H9 (cell line): ENCODE results near the gene CREB1. TPM values are rescaled to one million over a fixed set of nuclear protein-coding genes. Genes with fewer than 3 reads are reported as not detected.

ENCODE experiments used
- DNase-seq: peaks from one replicate; pipeline ENCODE4 v3.0.0-alpha.2; 2017
- H2AFZ ChIP-seq: one replicate; pipeline ENCODE4 v1.6.1; 2013; ENCODE audit warnings: mild to moderate bottlenecking, low read length, control low read depth, moderate library complexity
- H2AK5ac ChIP-seq: 2 replicates; pipeline ENCODE4 v1.6.1; 2013; ENCODE audit warnings: low read length, control low read depth, mixed read lengths; ENCODE audit not compliant: insufficient read length
- H2BK120ac ChIP-seq: one replicate; pipeline ENCODE4 v1.6.1; 2013; ENCODE audit warnings: low read depth, mild to moderate bottlenecking, low read length, control low read depth, inconsistent platforms; ENCODE audit not compliant: poor library complexity, severe bottlenecking
- H2BK12ac ChIP-seq: 2 replicates; pipeline ENCODE4 v1.6.1; 2013; ENCODE audit warnings: low read length, control low read depth, mixed read lengths, low read depth; ENCODE audit not compliant: insufficient read length
- H2BK15ac ChIP-seq: 2 replicates; pipeline ENCODE4 v1.6.1; 2013; ENCODE audit warnings: low read depth, low read length, control low read depth
- H2BK20ac ChIP-seq: one replicate; pipeline ENCODE4 v1.6.1; 2013; ENCODE audit warnings: low read depth, mild to moderate bottlenecking, low read length, control low read depth, inconsistent platforms; ENCODE audit not compliant: poor library complexity, severe bottlenecking
- H2BK5ac ChIP-seq: 2 replicates; pipeline ENCODE4 v1.6.1; 2013; ENCODE audit warnings: low read length, control low read depth, mixed read lengths; ENCODE audit not compliant: insufficient read length
- H3K14ac ChIP-seq: 2 replicates; pipeline ENCODE4 v1.6.1; 2013; ENCODE audit warnings: low read length, control low read depth; ENCODE audit not compliant: insufficient read depth
- H3K18ac ChIP-seq: 2 replicates; pipeline ENCODE4 v1.6.1; 2013; ENCODE audit warnings: low read depth, mild to moderate bottlenecking, mixed read lengths, low read length, control low read depth; ENCODE audit not compliant: insufficient read length
- H3K23ac ChIP-seq: 2 replicates; pipeline ENCODE4 v1.6.1; 2013; ENCODE audit warnings: low read length, control low read depth, mixed read lengths, low read depth; ENCODE audit not compliant: insufficient read length
- H3K23me2 ChIP-seq: 2 replicates; pipeline ENCODE4 v1.6.1; 2013; ENCODE audit warnings: low read depth, mild to moderate bottlenecking, mixed read lengths, low read length, control low read depth; ENCODE audit not compliant: insufficient read length, poor library complexity, severe bottlenecking
- H3K27ac ChIP-seq: 2 replicates; pipeline ENCODE4 v1.5.1; 2013; ENCODE audit warnings: low read length, control low read depth, mixed read lengths, low read depth; ENCODE audit not compliant: insufficient read length
- H3K27me3 ChIP-seq: 2 replicates; pipeline ENCODE4 v1.6.1; 2013; ENCODE audit warnings: low read length, control low read depth, inconsistent platforms; ENCODE audit not compliant: insufficient read depth
- H3K4ac ChIP-seq: 2 replicates; pipeline ENCODE4 v1.6.1; 2013; ENCODE audit warnings: low read depth, mild to moderate bottlenecking, control low read depth, inconsistent platforms, low read length, moderate library complexity
- H3K4me1 ChIP-seq: 2 replicates; pipeline ENCODE4 v1.6.1; 2013; ENCODE audit warnings: low read length, control low read depth, inconsistent platforms; ENCODE audit not compliant: insufficient read depth
- H3K4me2 ChIP-seq: 2 replicates; pipeline ENCODE4 v1.6.1; 2013; ENCODE audit warnings: low read length, control low read depth, mixed read lengths; ENCODE audit not compliant: insufficient read length, insufficient read depth
- H3K56ac ChIP-seq: 2 replicates; pipeline ENCODE4 v1.6.1; 2013; ENCODE audit warnings: low read depth, mild to moderate bottlenecking, mixed read lengths, low read length, control low read depth; ENCODE audit not compliant: insufficient read length
- H3K79me1 ChIP-seq: 2 replicates; pipeline ENCODE4 v1.6.1; 2013; ENCODE audit warnings: low read depth, mild to moderate bottlenecking, moderate library complexity, low read length, control low read depth, inconsistent platforms; ENCODE audit not compliant: insufficient read depth, poor library complexity, severe bottlenecking
- H3K79me2 ChIP-seq: 2 replicates; pipeline ENCODE4 v1.6.1; 2013; ENCODE audit warnings: low read length, control low read depth, inconsistent platforms; ENCODE audit not compliant: insufficient read depth
- H3K9ac ChIP-seq: 2 replicates; pipeline ENCODE4 v1.6.1; 2013; ENCODE audit warnings: low read length, control low read depth, mixed read lengths; ENCODE audit not compliant: insufficient read length; ENCODE audit errors: extremely low read depth
- H3K9me3 ChIP-seq: one replicate; pipeline ENCODE4 v1.6.1; 2013; ENCODE audit warnings: low read depth, low read length, inconsistent platforms; ENCODE audit not compliant: control insufficient read depth
- H3T11ph ChIP-seq: one replicate; pipeline ENCODE4 v1.6.1; 2013; ENCODE audit warnings: mild to moderate bottlenecking, low read length, control low read depth, inconsistent platforms
- H4K20me1 ChIP-seq: one replicate; pipeline ENCODE4 v1.6.1; 2013; ENCODE audit not compliant: control insufficient read depth, insufficient read length, insufficient read depth
- H4K5ac ChIP-seq: 2 replicates; pipeline ENCODE4 v1.6.1; 2013; ENCODE audit warnings: low read depth, mild to moderate bottlenecking, mixed read lengths, low read length, control low read depth; ENCODE audit not compliant: insufficient read length
- H4K8ac ChIP-seq: replicated peaks from 2 replicates; pipeline ENCODE4 v1.6.1; 2013; ENCODE audit warnings: low read length, control low read depth, mixed read lengths, low read depth; ENCODE audit not compliant: insufficient read length
- H4K91ac ChIP-seq: 2 replicates; pipeline ENCODE4 v1.6.1; 2013; ENCODE audit warnings: low read depth, mild to moderate bottlenecking, moderate library complexity, mixed read lengths, low read length, control low read depth; ENCODE audit not compliant: insufficient read length
- H3K27ac Mint-ChIP-seq, 3 experiments: 2 replicates in 2 of 3; 3 replicates in 1 of 3; pipeline ENCODE4 v1.8.0; 2020 to 2021; ENCODE audit warnings: mixed read lengths in 3 of 3, mild to moderate bottlenecking in 1 of 3, moderate library complexity in 1 of 3
- H3K27me3 Mint-ChIP-seq: 2 replicates; pipeline ENCODE4 v1.8.0; 2021; ENCODE audit warnings: low read depth, mild to moderate bottlenecking, moderate library complexity, mixed read lengths
- H3K36me3 Mint-ChIP-seq, 3 experiments: 2 replicates in 2 of 3; 3 replicates in 1 of 3; pipeline ENCODE4 v1.8.0; 2020 to 2021; ENCODE audit warnings: low read depth in 3 of 3, mixed read lengths in 3 of 3; ENCODE audit not compliant: insufficient read depth in 1 of 3
- H3K4me1 Mint-ChIP-seq, 2 experiments: 2 replicates each; pipeline ENCODE4 v1.8.0; 2020; ENCODE audit warnings: mixed read lengths in 2 of 2
- H3K4me3 Mint-ChIP-seq, 2 experiments: 2 replicates in 1 of 2; 3 replicates in 1 of 2; pipeline ENCODE4 v1.8.0; 2020 to 2021; ENCODE audit warnings: mild to moderate bottlenecking in 2 of 2, mixed read lengths in 2 of 2, moderate library complexity in 1 of 2
- H3K9me3 Mint-ChIP-seq, 2 experiments: 2 replicates in 1 of 2; 3 replicates in 1 of 2; pipeline ENCODE4 v1.8.0; 2020; ENCODE audit warnings: mild to moderate bottlenecking in 2 of 2, mixed read lengths in 2 of 2, moderate library complexity in 1 of 2
- CTCF ChIP-seq: fragments of 200-600 bp; sonication (generic); conservative IDR thresholded peaks from 3 replicates; pipeline ENCODE4 v1.8.0; 2021; ENCODE audit warnings: antibody characterized with exemption, mild to moderate bottlenecking
- total RNA-seq: library from RNA; stranded (reverse); gene quantifications from 2 replicates; pipeline ENCODE4 v1.2.1, GENCODE V29; 2021

Gene CREB1
- total RNA-seq, 1 experiment from 2014 or later: 103 TPM

DNA sequence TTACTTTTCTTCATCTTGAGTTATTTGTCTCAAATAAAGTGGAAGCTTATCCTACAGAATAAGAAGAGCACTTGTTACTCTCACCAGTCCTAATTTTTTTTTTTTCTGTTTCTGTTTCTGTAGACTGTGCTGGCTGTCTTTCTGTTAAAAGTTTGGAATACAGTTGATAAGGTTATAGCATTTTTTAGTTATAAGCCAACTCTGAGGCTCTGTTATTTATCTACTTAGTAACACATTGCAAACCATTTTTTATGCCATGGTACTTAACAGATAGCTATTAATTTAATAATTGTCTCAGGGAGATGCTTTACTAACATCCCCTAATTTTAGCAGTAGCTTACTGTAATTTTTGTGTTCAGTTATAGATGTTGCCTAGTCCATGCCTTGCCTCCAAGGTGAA lies 37.9 kb downstream of the CREB1 start:
- H3K36me3 Mint-ChIP-seq: peaks cover 27 to 77% (median 71%) of the 10 kb centered on the region in 3 experiments; a peak in 6 of 7 replicates

More for the DNA sequence above, 37.9 kb downstream of the CREB1 start:
- no peaks in the 10 kb centered on the region for H3K4me1 ChIP-seq
- TF ChIP-seq CTCF: no peak
- H4K20me1 ChIP-seq: no peaks in the 10 kb centered on the region
- no peak for DNase-seq
- H2BK20ac ChIP-seq: no peak overlapping the region
- no peak overlapping the region for H2BK5ac ChIP-seq
- no peaks in the 10 kb centered on the region for H3K79me2 ChIP-seq
- no peak overlapping the region for H3K18ac ChIP-seq
- H2AK5ac ChIP-seq: no peak overlapping the region
- no peak overlapping the region for H4K5ac ChIP-seq
- H4K8ac ChIP-seq: no peak overlapping the region
- no peak overlapping the region for H3K56ac ChIP-seq
- no peak overlapping the region for H3K27ac Mint-ChIP-seq
- H3K9ac ChIP-seq: no peak overlapping the region
- no peak overlapping the region for H4K91ac ChIP-seq
- no peaks in the 10 kb centered on the region for H3K9me3 Mint-ChIP-seq
- no peaks in the 10 kb centered on the region for H3K9me3 ChIP-seq
- H3K23me2 ChIP-seq: no peaks in the 10 kb centered on the region
- H2BK120ac ChIP-seq: no peak overlapping the region
- H3K4me3 Mint-ChIP-seq: no peak overlapping the region; a peak in 1 of 5 replicates
- H3K4me1 Mint-ChIP-seq: no peaks in the 10 kb centered on the region
- no peak overlapping the region for H3K27ac ChIP-seq
- H3K14ac ChIP-seq: no peak overlapping the region
- no peak overlapping the region for H2BK12ac ChIP-seq
- no peaks in the 10 kb centered on the region for H3K79me1 ChIP-seq
- no peaks in the 10 kb centered on the region for H3K27me3 Mint-ChIP-seq
- no peak overlapping the region for H3K4ac ChIP-seq
- H2AFZ ChIP-seq: no peak overlapping the region
- H3T11ph ChIP-seq: no peak overlapping the region
- H2BK15ac ChIP-seq: no peak overlapping the region
- no peaks in the 10 kb centered on the region; the same call in 1 of the 2 replicates for H3K27me3 ChIP-seq
- H3K23ac ChIP-seq: no peak overlapping the region
- H3K4me2 ChIP-seq: no peak overlapping the region
